ENCODE results near the gene TREM2.
"Not testable (repeated sequence)": the region's sequence is repeated elsewhere in the genome, so short reads cannot be mapped to it uniquely, and the experiment has no call there.

Gene TREM2

GRCh38 chr6:41153992-41154625 lies 8.8 kb downstream of the TREM2 start, which contains the start of gene TREML1:
TSS of gene TREML1 (minus strand) at chr6:41154347. CDS start at chr6:41154288, 59 bp downstream.
- no peak for DNase-seq

- DNase-seq = no peak
Observed at GRCh38 chr6:41153451-41153850, 9.5 kb downstream of the TREM2 start.

- no peak for DNase-seq
Observed at GRCh38 chr6:41150671-41151070, 12.2 kb downstream of the TREM2 start.

GRCh38 chr6:41147917-41148316 lies 15.0 kb downstream of the TREM2 start:
- DNase-seq = no peak

GRCh38 chr6:41136911-41137310 lies 26.0 kb downstream of the TREM2 start:
- DNase-seq = no peak

GRCh38 chr6:41135062-41135832 lies 27.7 kb downstream of the TREM2 start:
- no peak for DNase-seq

GRCh38 chr6:41132254-41132653 lies 30.7 kb downstream of the TREM2 start:
- no peak for DNase-seq

GRCh38 chr6:41125282-41125681 lies 37.6 kb downstream of the TREM2 start:
- no peak for DNase-seq

- no peak for DNase-seq
Observed at GRCh38 chr6:41122918-41123317, 40.0 kb downstream of the TREM2 start.

- no peak for DNase-seq
Observed at GRCh38 chr6:41122373-41122772, 40.5 kb downstream of the TREM2 start.

GRCh38 chr6:41120058-41120457 lies 42.9 kb downstream of the TREM2 start:
- DNase-seq = no peak

GRCh38 chr6:41119508-41119907 lies 43.4 kb downstream of the TREM2 start:
- DNase-seq = no peak

- DNase-seq = not testable (repeated sequence)
Observed at GRCh38 chr6:41115027-41115426, 47.9 kb downstream of the TREM2 start.

GRCh38 chr6:41111017-41111416 lies 51.9 kb downstream of the TREM2 start:
- no peak for DNase-seq

Data from HCEC 1CT (cell line).